Ascending aorta (tissue), 2 donors: ENCODE results near the gene CASZ1. TPM values are rescaled to one million over a fixed set of nuclear protein-coding genes. Genes with fewer than 3 reads are reported as not detected.
A peak's percentile ranks its signal among the peaks of the same experiment; 100 is the strongest.

Experiments used
- DNase-seq, 2 donors: peaks; one replicate each; pipeline ENCODE4 v3.0.0-alpha.2; 2019; ENCODE audit warnings: low spot score in 2 of 2
- H3K27ac ChIP-seq, 2 donors: fragments of 200-600 bp; sonication (generic); one replicate each; pipeline ENCODE4 v1.5.1; 2016 to 2017; ENCODE audit warnings: mild to moderate bottlenecking in 1 of 2
- H3K27me3 ChIP-seq: fragments of 200-600 bp; sonication (generic); one replicate; pipeline ENCODE4 v1.5.1; 2017
- H3K36me3 ChIP-seq, 2 donors: fragments of 200-600 bp; sonication (generic); one replicate each; pipeline ENCODE4 v1.5.1; 2016
- H3K4me1 ChIP-seq, 2 donors: fragments of 200-600 bp; sonication (generic); one replicate each; pipeline ENCODE4 v1.5.1; 2016 to 2017; ENCODE audit warnings: mild to moderate bottlenecking in 1 of 2
- H3K4me3 ChIP-seq, 2 donors: fragments of 200-600 bp; sonication (generic); one replicate each; pipeline ENCODE4 v1.5.1; 2016 to 2017; ENCODE audit warnings: mild to moderate bottlenecking in 1 of 2
- H3K9me3 ChIP-seq, 2 donors: fragments of 200-600 bp; sonication (generic); one replicate each; pipeline ENCODE4 v1.5.1; 2016
- CTCF ChIP-seq, 3 experiments: fragments of 200-600 bp in 2 of 3; fragments of 450-650 bp in 1 of 3; sonication (generic) in 2 of 3; IDR thresholded peaks; one replicate each; pipeline ENCODE4 v1.5.1; 2016 to 2019; ENCODE audit warnings: antibody characterized with exemption in 3 of 3, mild to moderate bottlenecking in 1 of 3, moderate library complexity in 1 of 3
- intact Hi-C: fragments of 100-400 bp; cut with DNase I; formaldehyde crosslinking; loops from one replicate; pipeline ENCODE4 v1.15.1; 2023
- total RNA-seq: library from RNA; depleted of rRNA; stranded (reverse); fragments of >200 nt; gene quantifications from one replicate; pipeline ENCODE4 v1.1.0, GENCODE V29; 2016

Gene CASZ1
- total RNA-seq, 1 donor from 2014 or later, result 25.8 TPM

- no peak overlapping the region for H3K4me3 ChIP-seq
- intact Hi-C loops, result loop anchor here (5.0 kb wide), 2 partner anchors 153 to 482 kb away; partner anchors contain the start of gene UBIAD1
- no peak for TF ChIP-seq CTCF (IDR thresholded peaks at IDR 0.05)
- no peaks in the 10 kb centered on the region for H3K9me3 ChIP-seq
- DNase-seq, result no peak
- H3K27me3 ChIP-seq, result no peaks in the 10 kb centered on the region
- H3K36me3 ChIP-seq, result no peaks in the 10 kb centered on the region
- no peak overlapping the region for H3K27ac ChIP-seq
- peaks cover 7 to 25% of the 10 kb centered on the region in 2 donors for H3K4me1 ChIP-seq
Measured at GRCh38 chr1:10789803-10790702, 6.4 kb downstream of the CASZ1 start.

GRCh38 chr1:10789047-10789791 lies 7.2 kb downstream of the CASZ1 start:
- DNase-seq, result no peak
- intact Hi-C loops, result no loop called here
- no peaks in the 10 kb centered on the region for H3K36me3 ChIP-seq
- TF ChIP-seq CTCF (IDR thresholded peaks at IDR 0.05), result no peak
- H3K4me1 ChIP-seq, result peaks cover 7 to 22% of the 10 kb centered on the region in 2 donors
- H3K4me3 ChIP-seq, result no peak overlapping the region
- no peak overlapping the region for H3K27ac ChIP-seq
- no peaks in the 10 kb centered on the region for H3K27me3 ChIP-seq
- no peaks in the 10 kb centered on the region for H3K9me3 ChIP-seq

DNA sequence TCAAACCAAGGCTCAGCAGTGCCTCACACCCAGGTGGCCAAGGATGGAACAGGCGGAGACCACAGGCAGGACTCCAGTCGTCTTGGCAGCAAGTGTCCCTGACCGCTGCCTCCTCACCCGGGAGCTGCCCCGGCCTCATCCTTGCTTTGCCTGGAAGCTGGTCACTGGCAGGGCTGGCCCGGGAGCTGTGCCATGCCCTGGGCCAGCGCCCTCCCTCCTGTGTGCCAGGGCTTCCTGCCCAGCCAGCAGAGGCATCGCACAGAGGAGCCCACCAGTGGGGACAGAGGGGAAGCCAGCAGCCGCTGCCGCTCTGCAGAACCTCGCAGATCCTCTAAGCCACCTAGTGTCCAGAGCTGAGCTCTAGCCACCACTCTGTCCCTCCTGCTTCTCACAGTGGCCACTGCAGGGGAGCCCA lies 7.8 kb downstream of the CASZ1 start:
- H3K27ac ChIP-seq, result no peak overlapping the region

DNA sequence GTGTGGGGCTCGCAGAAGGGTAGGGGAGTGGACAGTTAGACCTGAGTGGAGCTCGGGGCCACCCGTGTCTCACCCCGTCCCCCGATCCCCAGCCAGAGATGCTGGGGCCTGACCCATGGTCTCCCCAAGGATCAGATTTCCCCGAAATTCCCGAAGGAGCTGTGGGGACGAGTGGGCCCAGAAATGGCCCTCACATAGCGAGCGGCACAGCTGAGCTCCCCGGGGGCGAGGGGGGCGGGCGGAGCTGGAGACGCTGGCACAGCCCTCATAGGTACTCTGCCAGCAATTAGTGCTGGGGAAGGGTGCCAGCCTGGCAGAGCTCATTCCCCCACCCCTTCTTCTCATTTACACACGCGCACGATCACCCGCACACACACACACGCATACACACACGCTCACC lies 9.2 kb downstream of the CASZ1 start:
- intact Hi-C loops, result no loop called here
- no peak for DNase-seq
- no peaks in the 10 kb centered on the region for H3K27me3 ChIP-seq
- no peaks in the 10 kb centered on the region for H3K36me3 ChIP-seq
- H3K27ac ChIP-seq, result no peak overlapping the region
- no peak overlapping the region for H3K4me3 ChIP-seq
- no peak for TF ChIP-seq CTCF (IDR thresholded peaks at IDR 0.05)
- H3K9me3 ChIP-seq, result no peaks in the 10 kb centered on the region
- peaks cover 5 to 11% of the 10 kb centered on the region in 2 donors for H3K4me1 ChIP-seq

More for the DNA sequence above, 7.8 kb downstream of the CASZ1 start:
- H3K36me3 ChIP-seq, result no peaks in the 10 kb centered on the region
- peak in 1 of 2 donors; percentile 71 for DNase-seq
- H3K4me1 ChIP-seq, result peaks cover 5 to 16% of the 10 kb centered on the region in 2 donors
- H3K9me3 ChIP-seq, result no peaks in the 10 kb centered on the region
- intact Hi-C loops, result no loop called here
- peak in 2 of 3 experiments; percentile 40 to 44 for TF ChIP-seq CTCF (IDR thresholded peaks at IDR 0.05)
- peak overlapping the region in 1 of 2 donors; percentile 6 for H3K4me3 ChIP-seq
- no peaks in the 10 kb centered on the region for H3K27me3 ChIP-seq

DNA sequence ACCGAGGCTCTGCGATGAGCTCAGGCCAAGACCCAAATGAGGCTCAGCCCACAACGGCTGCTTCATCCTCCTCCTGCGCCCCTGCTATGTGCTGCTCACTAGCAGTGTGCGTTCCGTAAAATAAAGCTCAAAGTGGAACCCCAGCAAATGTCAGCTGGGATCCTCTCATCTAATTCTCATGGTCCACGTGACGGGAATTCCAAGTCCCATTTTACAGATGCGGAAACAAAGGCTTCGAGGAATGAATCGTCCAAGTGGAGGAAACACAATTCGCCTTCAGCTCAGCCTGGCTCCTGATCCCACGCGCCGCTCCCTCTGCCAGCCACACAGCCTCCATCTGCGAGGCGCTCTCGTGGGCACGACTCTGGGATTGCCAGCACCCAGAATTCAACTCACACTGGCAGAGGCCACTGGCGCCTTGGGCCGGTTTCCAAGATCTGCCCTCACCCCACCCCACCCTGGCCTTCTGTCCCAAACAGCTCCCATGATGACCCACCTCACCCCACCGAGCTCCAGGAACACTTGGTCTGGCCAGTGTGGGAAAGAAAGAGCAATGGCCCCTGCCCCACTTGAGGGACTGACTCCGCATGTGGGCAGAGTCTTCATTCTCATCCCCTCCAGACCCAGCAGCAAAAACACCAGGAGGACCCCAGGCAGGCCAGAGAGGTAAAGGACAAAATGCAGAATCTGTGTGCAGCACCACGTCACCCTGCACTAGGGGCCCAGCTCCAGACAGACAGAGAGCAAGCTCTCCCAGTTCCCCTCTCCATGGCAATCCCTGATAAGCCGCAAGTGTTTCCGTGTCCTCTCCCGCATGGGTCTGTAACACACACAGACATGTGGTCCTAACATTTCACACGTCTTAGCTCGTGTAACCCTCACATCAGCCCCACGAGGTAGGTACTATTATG lies 10.5 kb downstream of the CASZ1 start:
- no peak for TF ChIP-seq CTCF (IDR thresholded peaks at IDR 0.05)
- Histone ChIP-seq H3K4me1 (peaks cover 5 to 8% of the 10 kb centered on the region in 2 donors), H3K36me3 (no peaks in the 10 kb centered on the region), H3K9me3 (no peaks in the 10 kb centered on the region), H3K27me3 (no peaks in the 10 kb centered on the region), H3K27ac (no peak overlapping the region), H3K4me3 (no peak overlapping the region)
- intact Hi-C loops, result no loop called here
- DNase-seq, result no peak
